HEK293 (cell line): ENCODE data around the gene AMD1.

Source experiments
- CTCF ChIA-PET: fragments of 350-600 bp; formaldehyde crosslinking; extraction: SDS; loops from one replicate; lab custom pipeline; 2021; ENCODE audit warnings: antibody characterized with exemption; lab: Yijun Ruan, JAX
- POLR2A ChIA-PET: fragments of 300-600 bp; formaldehyde crosslinking; extraction: SDS; loops from one replicate; lab custom pipeline; 2020; ENCODE audit warnings: antibody characterized with exemption, inconsistent platforms; lab: Yijun Ruan, JAX
- H3K27ac ChIP-seq: fragments of 200-500 bp; sonication (Bioruptor generic); 2 replicates; pipeline ENCODE4 v1.5.1; 2014; ENCODE audit warnings: low read depth, low read length, control low read depth, inconsistent platforms; ENCODE audit errors: extremely low read depth
- H3K36me3 ChIP-seq, 2 experiments: fragments of 200-500 bp in 1 of 2; sonication (Bioruptor generic) in 1 of 2; 1 replicate in 1 of 2; 2 replicates in 1 of 2; pipeline ENCODE4 v1.5.1; 2014 to 2017; ENCODE audit warnings: inconsistent platforms in 2 of 2, low read length in 2 of 2; ENCODE audit not compliant: control insufficient read depth in 2 of 2, insufficient read depth in 1 of 2
- H3K4me1 ChIP-seq: fragments of 200-500 bp; sonication (Bioruptor generic); 2 replicates; pipeline ENCODE4 v1.5.1; 2014; ENCODE audit warnings: mild to moderate bottlenecking, low read length, inconsistent platforms; ENCODE audit not compliant: control insufficient read depth, insufficient read depth
- H3K4me3 ChIP-seq: 2 replicates; pipeline ENCODE4 v1.5.1; 2011; ENCODE audit warnings: low read depth, mild to moderate bottlenecking, control low read depth, low read length, moderate library complexity
- H3K9me3 ChIP-seq: fragments of 200-500 bp; sonication (Bioruptor generic); 2 replicates; pipeline ENCODE4 v1.5.1; 2014; ENCODE audit warnings: low read depth, low read length, inconsistent platforms; ENCODE audit not compliant: control insufficient read depth, insufficient read depth
- BCL11A ChIP-seq: fragments of 450-650 bp; formaldehyde crosslinking; IDR thresholded peaks from 2 replicates; pipeline ENCODE4 v1.5.1; 2016; ENCODE audit warnings: low read depth, missing biosample characterization, missing genetic modification characterization
- GLIS1 ChIP-seq: fragments of 450-650 bp; formaldehyde crosslinking; IDR thresholded peaks from 2 replicates; pipeline ENCODE4 v1.5.1; 2016; ENCODE audit warnings: missing biosample characterization, missing genetic modification characterization
- KLF9 ChIP-seq: fragments of 450-650 bp; formaldehyde crosslinking; IDR thresholded peaks from 2 replicates; pipeline ENCODE4 v1.5.1; 2016; ENCODE audit warnings: missing biosample characterization, missing genetic modification characterization, low read depth
- MEIS1 ChIP-seq: sonication (generic); formaldehyde crosslinking; IDR thresholded peaks from 2 replicates; pipeline ENCODE4 v1.8.1; 2022; ENCODE audit warnings: missing genetic modification reagents, mild to moderate bottlenecking, borderline replicate concordance
- PATZ1 ChIP-seq: fragments of 450-650 bp; formaldehyde crosslinking; IDR thresholded peaks from 2 replicates; pipeline ENCODE4 v1.5.1; 2016; ENCODE audit warnings: missing biosample characterization, missing genetic modification characterization
- ZBTB17 ChIP-seq: fragments of 450-650 bp; formaldehyde crosslinking; IDR thresholded peaks from 2 replicates; pipeline ENCODE4 v1.5.1; 2016; ENCODE audit warnings: missing biosample characterization, missing genetic modification characterization
- ZFP41 ChIP-seq: fragments of 450-650 bp; formaldehyde crosslinking; IDR thresholded peaks from 2 replicates; pipeline ENCODE4 v1.5.1; 2016; ENCODE audit warnings: missing biosample characterization, missing genetic modification characterization, borderline replicate concordance
- ZNF112 ChIP-seq: fragments of 450-650 bp; formaldehyde crosslinking; IDR thresholded peaks from 2 replicates; pipeline ENCODE4 v1.5.0; 2017; ENCODE audit warnings: missing biosample characterization, missing genetic modification characterization
- ZNF175 ChIP-seq: fragments of 450-650 bp; formaldehyde crosslinking; IDR thresholded peaks from 2 replicates; pipeline ENCODE4 v1.5.1; 2016; ENCODE audit warnings: missing biosample characterization, missing genetic modification characterization
- ZNF211 ChIP-seq: fragments of 450-650 bp; formaldehyde crosslinking; IDR thresholded peaks from 2 replicates; pipeline ENCODE4 v1.5.1; 2016; ENCODE audit warnings: low read depth, missing biosample characterization, missing genetic modification characterization
- ZNF223 ChIP-seq: fragments of 450-650 bp; formaldehyde crosslinking; IDR thresholded peaks from 2 replicates; pipeline ENCODE4 v1.5.1; 2016; ENCODE audit warnings: missing biosample characterization, missing genetic modification characterization
- ZNF23 ChIP-seq: fragments of 450-650 bp; formaldehyde crosslinking; IDR thresholded peaks from 2 replicates; pipeline ENCODE4 v1.5.1; 2016; ENCODE audit warnings: missing biosample characterization, missing genetic modification characterization, borderline replicate concordance
- ZNF362 ChIP-seq: fragments of 450-650 bp; formaldehyde crosslinking; IDR thresholded peaks from 2 replicates; pipeline ENCODE4 v1.5.1; 2016; ENCODE audit warnings: missing biosample characterization, missing genetic modification characterization
- ZNF426 ChIP-seq: fragments of 450-650 bp; formaldehyde crosslinking; IDR thresholded peaks from 2 replicates; pipeline ENCODE4 v1.5.1; 2017; ENCODE audit warnings: missing biosample characterization, missing genetic modification characterization, mild to moderate bottlenecking, inconsistent platforms, moderate library complexity
- ZNF580 ChIP-seq: fragments of 450-650 bp; formaldehyde crosslinking; IDR thresholded peaks from 2 replicates; pipeline ENCODE4 v1.5.1; 2016; ENCODE audit warnings: missing biosample characterization, missing genetic modification characterization
- ZNF664 ChIP-seq: fragments of 450-650 bp; formaldehyde crosslinking; IDR thresholded peaks from 2 replicates; pipeline ENCODE4 v1.5.1; 2016; ENCODE audit warnings: missing biosample characterization, missing genetic modification characterization
- ZNF701 ChIP-seq: fragments of 450-650 bp; formaldehyde crosslinking; IDR thresholded peaks from 2 replicates; pipeline ENCODE4 v1.5.1; 2016; ENCODE audit warnings: missing biosample characterization, missing genetic modification characterization
- ZSCAN23 ChIP-seq: fragments of 450-650 bp; formaldehyde crosslinking; IDR thresholded peaks from 2 replicates; pipeline ENCODE4 v1.5.1; 2016; ENCODE audit warnings: missing biosample characterization, missing genetic modification characterization
- ZSCAN30 ChIP-seq: fragments of 450-650 bp; IDR thresholded peaks from 2 replicates; pipeline ENCODE4 v1.5.1; 2018; ENCODE audit warnings: missing biosample characterization, mild to moderate bottlenecking, missing genetic modification characterization, moderate library complexity

Gene AMD1

GRCh38 chr6:110826236-110827129 lies 48.1 kb upstream of the AMD1 start:
- no peak overlapping the region for H3K4me3 ChIP-seq
- TF ChIP-seq ZNF701 (no peak), ZNF362 (tag by site-specific recombination) (0 out of 2 replicates have a peak, but pooled peaks have one; percentile 23)
- TF ChIP-seq, all 188 proteins: peak for 1
- Histone ChIP-seq H3K27ac (no peak overlapping the region), H3K4me1 (no peaks in the 10 kb centered on the region), H3K9me3 (no peaks in the 10 kb centered on the region), H3K36me3 (no peaks in the 10 kb centered on the region)
- ChIA-PET CTCF (interaction anchor here (0.5 to 1.0 kb wide), 3 partner anchors 17 to 161 kb away, joined by 3 to 4 read pairs (median 3); no protein-coding TSS in a partner anchor), POLR2A (interaction anchor here (1.1 kb wide), 2 partner anchors 11 to 48 kb away, joined by 3 to 8 read pairs; partner anchors contain the start of genes AMD1 and CDK19)

- H3K4me1 ChIP-seq, result no peaks in the 10 kb centered on the region
- H3K9me3 ChIP-seq, result no peaks in the 10 kb centered on the region
- ChIA-PET CTCF (interaction anchor here (0.5 to 1.0 kb wide), 2 partner anchors 13 to 25 kb away, joined by 3 read pairs; no protein-coding TSS in a partner anchor), POLR2A (interaction anchor here (1.7 kb wide), 1 partner anchor 13 kb away, joined by 10 read pairs; the partner anchor contains the start of gene CDK19)
- H3K36me3 ChIP-seq, result no peaks in the 10 kb centered on the region
- no peak overlapping the region for H3K27ac ChIP-seq
- no peak overlapping the region for H3K4me3 ChIP-seq
- TF ChIP-seq BCL11A (tag by site-specific recombination) (no peak), KLF9 (0 out of 2 replicates have a peak, but pooled peaks have one; percentile 24), ZNF23 (tag by site-specific recombination) (no peak)
- TF ChIP-seq, all 188 proteins: peak for 1
These were observed 46.2 kb upstream of the AMD1 start for GRCh38 chr6:110828396-110828795.

- H3K36me3 ChIP-seq, result no peaks in the 10 kb centered on the region
- no peak overlapping the region for H3K4me3 ChIP-seq
- H3K4me1 ChIP-seq, result no peaks in the 10 kb centered on the region
- H3K9me3 ChIP-seq, result no peaks in the 10 kb centered on the region
- no peak overlapping the region for H3K27ac ChIP-seq
- POLR2A ChIA-PET, result interaction anchor here (0.5 kb wide), 1 partner anchor 148 kb away, joined by 6 read pairs; no protein-coding TSS in a partner anchor
- CTCF ChIA-PET, result no interaction called here
- TF ChIP-seq ZSCAN23 (tag by site-specific recombination), result no peak
- TF ChIP-seq ZNF175 (tag by site-specific recombination), result no peak
- TF ChIP-seq ZNF362 (tag by site-specific recombination), result no peak
- no peak for TF ChIP-seq KLF9
- TF ChIP-seq ZFP41 (tag by site-specific recombination), result no peak
- no peak for TF ChIP-seq PATZ1 (tag by site-specific recombination)
- no peak for TF ChIP-seq ZNF426 (tag by site-specific recombination)
- TF ChIP-seq MEIS1, result no peak
These were observed 43.2 kb upstream of the AMD1 start for GRCh38 chr6:110831405-110831804.

- no peak overlapping the region for H3K4me3 ChIP-seq
- H3K27ac ChIP-seq, result no peak overlapping the region
- ChIA-PET CTCF (no interaction called here), POLR2A (no interaction called here)
- no peaks in the 10 kb centered on the region for H3K36me3 ChIP-seq
- no peaks in the 10 kb centered on the region for H3K4me1 ChIP-seq
- H3K9me3 ChIP-seq, result no peaks in the 10 kb centered on the region
- no peak for TF ChIP-seq ZBTB17 (tag by site-specific recombination)
- no peak for TF ChIP-seq ZNF580 (tag by site-specific recombination)
- no peak for TF ChIP-seq ZNF426 (tag by site-specific recombination)
- no peak for TF ChIP-seq ZSCAN30
- no peak for TF ChIP-seq ZNF664
- no peak for TF ChIP-seq PATZ1 (tag by site-specific recombination)
- TF ChIP-seq ZNF223 (tag by site-specific recombination), result no peak
- TF ChIP-seq ZNF211, result no peak
- TF ChIP-seq GLIS1, result no peak
- no peak for TF ChIP-seq ZNF112 (tag by site-specific recombination)
These were observed 40.8 kb upstream of the AMD1 start for GRCh38 chr6:110833831-110834230.
